Measurements from ENCODE around the gene JCHAIN. TPM values are rescaled to one million over a fixed set of nuclear protein-coding genes. Genes with fewer than 3 reads are reported as not detected.
A peak's percentile ranks its signal among the peaks of the same experiment; 100 is the strongest.

JCHAIN gene
- total and polyA plus RNA-seq, 2 of the 13 experiments (the other 11 are each of a cell fraction or from before 2014, with no cell fraction given) = not detected

- TF ChIP-seq PBX2 (CRISPR knock-in tag; IDR thresholded peaks at IDR 0.05) = no peak
- TF ChIP-seq, protein P1, sequence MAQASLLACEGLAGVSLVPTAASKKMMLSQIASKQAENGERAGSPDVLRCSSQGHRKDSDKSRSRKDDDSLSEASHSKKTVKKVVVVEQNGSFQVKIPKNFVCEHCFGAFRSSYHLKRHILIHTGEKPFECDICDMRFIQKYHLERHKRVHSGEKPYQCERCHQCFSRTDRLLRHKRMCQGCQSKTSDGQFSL (CRISPR knock-in tag; IDR thresholded peaks at IDR 0.05) = no peak
- no peak for TF ChIP-seq RCOR2 (CRISPR knock-in tag; IDR thresholded peaks at IDR 0.05)
- TF ChIP-seq KLF13 (CRISPR knock-in tag; IDR thresholded peaks at IDR 0.05) = no peak
- TF ChIP-seq ZNF782 (CRISPR knock-in tag; IDR thresholded peaks at IDR 0.05; ENCODE audit: borderline replicate concordance) = no peak
- no peak for TF ChIP-seq SMAD9 (CRISPR knock-in tag; IDR thresholded peaks at IDR 0.05)
- no peak for TF ChIP-seq ZNF563 (CRISPR knock-in tag; IDR thresholded peaks at IDR 0.05)
- no peak for TF ChIP-seq ZFP91 (CRISPR knock-in tag; IDR thresholded peaks at IDR 0.05; ENCODE audit: borderline replicate concordance)
- no peak for TF ChIP-seq ZNF44 (CRISPR knock-in tag; IDR thresholded peaks at IDR 0.05)
- no peak for TF ChIP-seq TRIM24 (CRISPR knock-in tag; IDR thresholded peaks at IDR 0.05)
- TF ChIP-seq PAWR (CRISPR knock-in tag; IDR thresholded peaks at IDR 0.05; ENCODE audit: borderline replicate concordance) = no peak
- no peak for TF ChIP-seq SKI (IDR thresholded peaks at IDR 0.05; ENCODE audit: partially characterized antibody)
- TF ChIP-seq PCBP1 (IDR thresholded peaks at IDR 0.05; ENCODE audit: borderline replicate concordance, low read depth, low read length) = no peak
- peak in 1 of 2 experiments; percentile 33; a peak in 1 of 4 replicates for TF ChIP-seq KLF16 (CRISPR knock-in tag; IDR thresholded peaks at IDR 0.05)
- no peak for TF ChIP-seq MED13 (CRISPR knock-in tag; IDR thresholded peaks at IDR 0.05)
- no peak for TF ChIP-seq ZNF34 (CRISPR knock-in tag; IDR thresholded peaks at IDR 0.05; ENCODE audit: borderline replicate concordance)
- TF ChIP-seq YEATS4 (CRISPR knock-in tag; IDR thresholded peaks at IDR 0.05; ENCODE audit: borderline replicate concordance) = 0 out of 2 replicates have a peak, but pooled peaks have one; percentile 25
- TF ChIP-seq MXI1 (IDR thresholded peaks at IDR 0.05; ENCODE audit: borderline replicate concordance, low read depth, low read length) = peak; percentile 33; the same call in 1 of the 3 replicates
- no peak for TF ChIP-seq ZNF451 (CRISPR knock-in tag; IDR thresholded peaks at IDR 0.05)
- TF ChIP-seq HIVEP1 (CRISPR knock-in tag; IDR thresholded peaks at IDR 0.05) = no peak
- TF ChIP-seq, protein P2, sequence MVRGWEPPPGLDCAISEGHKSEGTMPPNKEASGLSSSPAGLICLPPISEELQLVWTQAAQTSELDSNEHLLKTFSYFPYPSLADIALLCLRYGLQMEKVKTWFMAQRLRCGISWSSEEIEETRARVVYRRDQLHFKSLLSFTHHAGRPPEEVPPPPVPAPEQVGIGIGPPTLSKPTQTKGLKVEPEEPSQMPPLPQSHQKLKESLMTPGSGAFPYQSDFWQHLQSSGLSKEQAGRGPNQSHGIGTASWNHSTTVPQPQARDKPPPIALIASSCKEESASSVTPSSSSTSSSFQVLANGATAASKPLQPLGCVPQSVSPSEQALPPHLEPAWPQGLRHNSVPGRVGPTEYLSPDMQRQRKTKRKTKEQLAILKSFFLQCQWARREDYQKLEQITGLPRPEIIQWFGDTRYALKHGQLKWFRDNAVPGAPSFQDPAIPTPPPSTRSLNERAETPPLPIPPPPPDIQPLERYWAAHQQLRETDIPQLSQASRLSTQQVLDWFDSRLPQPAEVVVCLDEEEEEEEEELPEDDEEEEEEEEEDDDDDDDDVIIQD (CRISPR knock-in tag; IDR thresholded peaks at IDR 0.05; ENCODE audit: low read depth) = 0 out of 2 replicates have a peak, but pooled peaks have one; percentile 23
- no peak for TF ChIP-seq MED8 (CRISPR knock-in tag; IDR thresholded peaks at IDR 0.05; ENCODE audit: insufficient replicate concordance)
- no peak for TF ChIP-seq ZNF546 (CRISPR knock-in tag; conservative IDR thresholded peaks at IDR 0.05)
- TF ChIP-seq, protein P3, sequence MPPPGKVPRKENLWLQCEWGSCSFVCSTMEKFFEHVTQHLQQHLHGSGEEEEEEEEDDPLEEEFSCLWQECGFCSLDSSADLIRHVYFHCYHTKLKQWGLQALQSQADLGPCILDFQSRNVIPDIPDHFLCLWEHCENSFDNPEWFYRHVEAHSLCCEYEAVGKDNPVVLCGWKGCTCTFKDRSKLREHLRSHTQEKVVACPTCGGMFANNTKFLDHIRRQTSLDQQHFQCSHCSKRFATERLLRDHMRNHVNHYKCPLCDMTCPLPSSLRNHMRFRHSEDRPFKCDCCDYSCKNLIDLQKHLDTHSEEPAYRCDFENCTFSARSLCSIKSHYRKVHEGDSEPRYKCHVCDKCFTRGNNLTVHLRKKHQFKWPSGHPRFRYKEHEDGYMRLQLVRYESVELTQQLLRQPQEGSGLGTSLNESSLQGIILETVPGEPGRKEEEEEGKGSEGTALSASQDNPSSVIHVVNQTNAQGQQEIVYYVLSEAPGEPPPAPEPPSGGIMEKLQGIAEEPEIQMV (CRISPR knock-in tag; IDR thresholded peaks at IDR 0.05; ENCODE audit: low read depth) = no peak
Measured at GRCh38 chr4:70714079-70714887, 48.0 kb upstream of the JCHAIN start (continued).
